Neural progenitor cell (in vitro differentiated cells): Measurements from ENCODE around the gene ZNF429. TPM values are rescaled to one million over a fixed set of nuclear protein-coding genes. Genes with fewer than 3 reads are reported as not detected.

Source experiments
- DNase-seq: peaks from one replicate; pipeline ENCODE4 v3.0.0-alpha.2; 2016; ENCODE audit warnings: low spot score
- H2AFZ ChIP-seq: fragments of 200-600 bp; sonication (generic); replicated peaks from 2 replicates; pipeline ENCODE4 v1.6.1; 2016; ENCODE audit warnings: antibody characterized with exemption
- H3F3A ChIP-seq: fragments of 200-600 bp; sonication (generic); 2 replicates; pipeline ENCODE4 v1.6.1; 2016; ENCODE audit warnings: antibody characterized with exemption, low read depth
- H3K27ac ChIP-seq: fragments of 200-600 bp; sonication (generic); 2 replicates; pipeline ENCODE4 v1.5.1; 2016; ENCODE audit warnings: mild to moderate bottlenecking
- H3K27me3 ChIP-seq: fragments of 200-600 bp; sonication (generic); 2 replicates; pipeline ENCODE4 v1.6.1; 2016; ENCODE audit warnings: mild to moderate bottlenecking, moderate library complexity
- H3K36me3 ChIP-seq: fragments of 200-600 bp; sonication (generic); 2 replicates; pipeline ENCODE4 v1.5.1; 2016
- H3K4me1 ChIP-seq: fragments of 200-600 bp; sonication (generic); 2 replicates; pipeline ENCODE4 v1.6.1; 2016; ENCODE audit warnings: mixed run types
- H3K4me2 ChIP-seq: fragments of 200-600 bp; sonication (generic); 2 replicates; pipeline ENCODE4 v1.6.1; 2016
- H3K4me3 ChIP-seq: fragments of 200-600 bp; sonication (generic); 2 replicates; pipeline ENCODE4 v1.5.1; 2016
- H3K79me2 ChIP-seq: fragments of 200-600 bp; sonication (generic); 2 replicates; pipeline ENCODE4 v1.6.1; 2016; ENCODE audit warnings: low read depth
- H3K9ac ChIP-seq: fragments of 200-600 bp; sonication (generic); 2 replicates; pipeline ENCODE4 v1.6.1; 2016
- H3K9me3 ChIP-seq: fragments of 200-600 bp; sonication (generic); 2 replicates; pipeline ENCODE4 v1.5.1; 2016; ENCODE audit warnings: low read depth
- H4K20me1 ChIP-seq: fragments of 200-600 bp; sonication (generic); 2 replicates; pipeline ENCODE4 v1.6.1; 2016; ENCODE audit warnings: low read depth
- H3K27ac Mint-ChIP-seq: 3 replicates; pipeline ENCODE4 v1.8.0; 2021; ENCODE audit warnings: mixed read lengths
- H3K27me3 Mint-ChIP-seq: 2 replicates; pipeline ENCODE4 v1.8.0; 2022; ENCODE audit warnings: low read depth, mild to moderate bottlenecking, inconsistent platforms, moderate library complexity, mixed read lengths; ENCODE audit not compliant: insufficient read depth
- H3K36me3 Mint-ChIP-seq: 3 replicates; pipeline ENCODE4 v1.8.0; 2021; ENCODE audit warnings: mixed read lengths
- H3K4me1 Mint-ChIP-seq: 3 replicates; pipeline ENCODE4 v1.8.0; 2021; ENCODE audit warnings: mixed read lengths
- H3K4me3 Mint-ChIP-seq: 3 replicates; pipeline ENCODE4 v1.8.0; 2021; ENCODE audit warnings: mild to moderate bottlenecking, moderate library complexity, mixed read lengths
- H3K9me3 Mint-ChIP-seq: 3 replicates; pipeline ENCODE4 v1.8.0; 2020; ENCODE audit warnings: mixed read lengths
- EZH2 ChIP-seq: fragments of 200-600 bp; sonication (generic); IDR thresholded peaks from 2 replicates; pipeline ENCODE4 v1.6.1; 2017; ENCODE audit warnings: antibody characterized with exemption, mild to moderate bottlenecking, moderate library complexity
- EZH2phosphoT487 ChIP-seq: fragments of 200-600 bp; sonication (generic); IDR thresholded peaks from 2 replicates; pipeline ENCODE4 v1.6.1; 2017; ENCODE audit warnings: antibody characterized with exemption
- total RNA-seq: library from RNA; depleted of rRNA; stranded (reverse); fragments of >200 nt; gene quantifications from 2 replicates; pipeline ENCODE4 v1.2.3, GENCODE V29; 2015; ENCODE audit warnings: low replicate concordance
- TF ChIP-seq, protein P1 (sequence below): fragments of 200-600 bp; sonication (generic); IDR thresholded peaks from 2 replicates; pipeline ENCODE4 v1.5.1; 2017; ENCODE audit warnings: antibody characterized with exemption, mild to moderate bottlenecking

Gene ZNF429
- total RNA-seq, 1 donor from 2014 or later = 29.4 TPM

DNA sequence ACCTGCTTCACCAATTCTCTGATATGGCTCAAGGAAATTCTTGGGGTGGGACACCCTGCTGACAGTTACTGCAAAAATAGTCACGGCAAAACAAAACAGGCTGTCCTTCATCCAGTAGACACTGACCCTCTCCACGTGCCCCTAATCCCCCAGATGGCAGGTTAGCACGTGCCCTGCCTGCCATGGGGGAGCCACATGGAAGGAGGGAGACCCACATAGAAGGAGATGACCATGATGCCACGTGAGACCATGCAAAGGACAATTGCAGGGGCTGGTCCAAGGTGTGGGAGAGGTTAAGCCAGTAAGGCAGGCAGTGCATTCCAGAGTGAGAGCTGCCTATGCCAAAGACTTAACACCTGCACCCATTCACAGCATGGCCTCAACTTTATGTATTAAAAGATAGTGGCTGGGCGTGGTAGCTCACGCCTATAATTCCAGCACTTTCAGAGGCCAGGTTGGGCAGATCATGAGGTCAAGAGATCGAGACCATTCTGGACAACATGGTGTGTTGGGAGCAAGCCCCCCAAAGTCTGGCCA is 82.7 kb downstream of the ZNF429 start:
- Histone ChIP-seq H3K4me1 (no peaks in the 10 kb centered on the region), H2AFZ (no peak overlapping the region), H4K20me1 (no peaks in the 10 kb centered on the region), H3K27ac (no peak overlapping the region), H3K36me3 (no peaks in the 10 kb centered on the region), H3F3A (no peaks in the 10 kb centered on the region), H3K9me3 (no peaks in the 10 kb centered on the region), H3K27me3 (peaks cover 14% of the 10 kb centered on the region), H3K4me3 (no peak overlapping the region), H3K79me2 (no peaks in the 10 kb centered on the region), H3K9ac (no peak overlapping the region), H3K4me2 (no peak overlapping the region)
- Mint-ChIP-seq H3K27ac (no peak overlapping the region), H3K4me3 (no peak overlapping the region), H3K9me3 (peaks cover 42% of the 10 kb centered on the region), H3K27me3 (peaks cover 15% of the 10 kb centered on the region), H3K36me3 (peaks cover 5% of the 10 kb centered on the region), H3K4me1 (no peaks in the 10 kb centered on the region)
- DNase-seq = no peak
- TF ChIP-seq EZH2phosphoT487 (no peak), EZH2 (no peak)
- TF ChIP-seq, protein P1, sequence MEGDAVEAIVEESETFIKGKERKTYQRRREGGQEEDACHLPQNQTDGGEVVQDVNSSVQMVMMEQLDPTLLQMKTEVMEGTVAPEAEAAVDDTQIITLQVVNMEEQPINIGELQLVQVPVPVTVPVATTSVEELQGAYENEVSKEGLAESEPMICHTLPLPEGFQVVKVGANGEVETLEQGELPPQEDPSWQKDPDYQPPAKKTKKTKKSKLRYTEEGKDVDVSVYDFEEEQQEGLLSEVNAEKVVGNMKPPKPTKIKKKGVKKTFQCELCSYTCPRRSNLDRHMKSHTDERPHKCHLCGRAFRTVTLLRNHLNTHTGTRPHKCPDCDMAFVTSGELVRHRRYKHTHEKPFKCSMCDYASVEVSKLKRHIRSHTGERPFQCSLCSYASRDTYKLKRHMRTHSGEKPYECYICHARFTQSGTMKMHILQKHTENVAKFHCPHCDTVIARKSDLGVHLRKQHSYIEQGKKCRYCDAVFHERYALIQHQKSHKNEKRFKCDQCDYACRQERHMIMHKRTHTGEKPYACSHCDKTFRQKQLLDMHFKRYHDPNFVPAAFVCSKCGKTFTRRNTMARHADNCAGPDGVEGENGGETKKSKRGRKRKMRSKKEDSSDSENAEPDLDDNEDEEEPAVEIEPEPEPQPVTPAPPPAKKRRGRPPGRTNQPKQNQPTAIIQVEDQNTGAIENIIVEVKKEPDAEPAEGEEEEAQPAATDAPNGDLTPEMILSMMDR = no peak

DNA sequence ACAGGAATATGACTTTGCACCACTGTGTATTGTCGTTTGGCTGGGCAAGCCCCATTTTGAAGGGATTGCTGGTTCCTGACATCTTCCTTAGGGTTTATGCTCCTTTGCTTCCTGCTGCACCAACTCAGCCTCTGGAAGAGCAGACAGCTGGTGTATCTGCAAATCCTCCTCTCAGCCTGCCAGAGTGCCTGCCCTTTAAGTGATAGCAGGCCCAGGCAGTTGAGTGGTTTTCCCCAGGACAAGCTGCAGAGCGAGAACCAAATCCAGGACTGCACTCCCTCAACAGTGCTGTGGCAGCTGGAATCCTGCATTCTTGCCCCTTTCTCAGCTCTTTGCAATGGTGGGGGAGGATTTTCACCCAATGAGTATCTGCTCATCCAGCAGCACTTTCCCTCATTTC is 85.5 kb downstream of the ZNF429 start:
- Mint-ChIP-seq H3K27me3 (peaks cover 8% of the 10 kb centered on the region), H3K36me3 (peaks cover 2% of the 10 kb centered on the region), H3K9me3 (peaks cover 34% of the 10 kb centered on the region), H3K4me3 (no peak overlapping the region), H3K4me1 (no peaks in the 10 kb centered on the region), H3K27ac (no peak overlapping the region)
- H2AFZ ChIP-seq = no peak overlapping the region
- no peak overlapping the region for H3K4me3 ChIP-seq
- DNase-seq = no peak
- H3K9ac ChIP-seq = no peak overlapping the region
- no peak overlapping the region for H3K27ac ChIP-seq
- no peaks in the 10 kb centered on the region for H3K4me1 ChIP-seq
- no peak overlapping the region for H3K4me2 ChIP-seq
- peaks cover 14% of the 10 kb centered on the region for H3K27me3 ChIP-seq
- H4K20me1 ChIP-seq = no peaks in the 10 kb centered on the region
- TF ChIP-seq EZH2 = no peak
- TF ChIP-seq EZH2phosphoT487 = no peak
- TF ChIP-seq, protein P1 = no peak
- H3K79me2 ChIP-seq = no peaks in the 10 kb centered on the region
- no peaks in the 10 kb centered on the region for H3K36me3 ChIP-seq
- H3K9me3 ChIP-seq = no peaks in the 10 kb centered on the region
- no peaks in the 10 kb centered on the region for H3F3A ChIP-seq

DNA sequence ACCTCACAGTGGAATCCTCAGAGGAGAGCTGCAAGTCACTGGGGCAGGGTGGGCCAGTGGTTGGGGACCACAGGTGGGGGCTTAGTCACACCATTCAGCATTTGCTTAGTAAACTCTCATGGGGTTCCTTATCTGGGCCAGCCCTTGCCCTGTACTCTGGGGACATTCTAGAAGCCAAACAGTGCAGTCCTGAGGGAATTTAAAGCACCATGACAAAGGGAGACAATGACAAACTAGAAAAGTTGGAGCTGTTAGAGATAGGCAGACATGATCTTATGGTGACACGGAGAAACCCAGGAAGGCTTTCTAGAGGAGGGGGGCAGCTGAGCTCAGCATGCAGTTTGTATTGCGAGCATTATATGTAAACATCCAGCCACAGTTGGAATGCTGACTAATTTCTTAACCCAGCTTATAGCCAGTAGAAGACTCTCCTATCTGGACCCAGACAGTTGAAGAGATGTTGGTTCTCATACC is 87.6 kb downstream of the ZNF429 start:
- no peak for TF ChIP-seq EZH2phosphoT487
- TF ChIP-seq, protein P1 = no peak
- TF ChIP-seq EZH2 = no peak

More for the DNA sequence above, 87.6 kb downstream of the ZNF429 start:
- Histone ChIP-seq H3K27me3 (no peaks in the 10 kb centered on the region), H3K36me3 (no peaks in the 10 kb centered on the region), H3K27ac (no peak overlapping the region), H4K20me1 (no peaks in the 10 kb centered on the region), H3K4me1 (no peaks in the 10 kb centered on the region), H3K9ac (no peak overlapping the region), H2AFZ (no peak overlapping the region), H3K4me2 (no peak overlapping the region), H3K4me3 (no peak overlapping the region), H3K9me3 (no peaks in the 10 kb centered on the region), H3F3A (no peaks in the 10 kb centered on the region), H3K79me2 (no peaks in the 10 kb centered on the region)
- peaks cover 47% of the 10 kb centered on the region for H3K9me3 Mint-ChIP-seq
- H3K4me3 Mint-ChIP-seq = no peak overlapping the region
- no peak overlapping the region for H3K27ac Mint-ChIP-seq
- no peaks in the 10 kb centered on the region for H3K4me1 Mint-ChIP-seq
- peaks cover 3% of the 10 kb centered on the region for H3K27me3 Mint-ChIP-seq
- no peak for DNase-seq
- H3K36me3 Mint-ChIP-seq = peaks cover 2% of the 10 kb centered on the region
